ENCODE results near the gene APLN.

Gene APLN, protein sequence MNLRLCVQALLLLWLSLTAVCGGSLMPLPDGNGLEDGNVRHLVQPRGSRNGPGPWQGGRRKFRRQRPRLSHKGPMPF

GRCh38 chrX:129654652-129655546, at the start of gene APLN:
Gene APLN, minus strand, starts transcription at chrX:129654956. Its CDS starts 326 bp downstream, at chrX:129654630.
- TF ChIP-seq, protein P1, sequence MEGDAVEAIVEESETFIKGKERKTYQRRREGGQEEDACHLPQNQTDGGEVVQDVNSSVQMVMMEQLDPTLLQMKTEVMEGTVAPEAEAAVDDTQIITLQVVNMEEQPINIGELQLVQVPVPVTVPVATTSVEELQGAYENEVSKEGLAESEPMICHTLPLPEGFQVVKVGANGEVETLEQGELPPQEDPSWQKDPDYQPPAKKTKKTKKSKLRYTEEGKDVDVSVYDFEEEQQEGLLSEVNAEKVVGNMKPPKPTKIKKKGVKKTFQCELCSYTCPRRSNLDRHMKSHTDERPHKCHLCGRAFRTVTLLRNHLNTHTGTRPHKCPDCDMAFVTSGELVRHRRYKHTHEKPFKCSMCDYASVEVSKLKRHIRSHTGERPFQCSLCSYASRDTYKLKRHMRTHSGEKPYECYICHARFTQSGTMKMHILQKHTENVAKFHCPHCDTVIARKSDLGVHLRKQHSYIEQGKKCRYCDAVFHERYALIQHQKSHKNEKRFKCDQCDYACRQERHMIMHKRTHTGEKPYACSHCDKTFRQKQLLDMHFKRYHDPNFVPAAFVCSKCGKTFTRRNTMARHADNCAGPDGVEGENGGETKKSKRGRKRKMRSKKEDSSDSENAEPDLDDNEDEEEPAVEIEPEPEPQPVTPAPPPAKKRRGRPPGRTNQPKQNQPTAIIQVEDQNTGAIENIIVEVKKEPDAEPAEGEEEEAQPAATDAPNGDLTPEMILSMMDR (IDR thresholded peaks at IDR 0.05) = no peak

- TF ChIP-seq, protein P1 (IDR thresholded peaks at IDR 0.05) = no peak
Observed at GRCh38 chrX:129704491-129704890, 49.7 kb upstream of the APLN start.

DNA sequence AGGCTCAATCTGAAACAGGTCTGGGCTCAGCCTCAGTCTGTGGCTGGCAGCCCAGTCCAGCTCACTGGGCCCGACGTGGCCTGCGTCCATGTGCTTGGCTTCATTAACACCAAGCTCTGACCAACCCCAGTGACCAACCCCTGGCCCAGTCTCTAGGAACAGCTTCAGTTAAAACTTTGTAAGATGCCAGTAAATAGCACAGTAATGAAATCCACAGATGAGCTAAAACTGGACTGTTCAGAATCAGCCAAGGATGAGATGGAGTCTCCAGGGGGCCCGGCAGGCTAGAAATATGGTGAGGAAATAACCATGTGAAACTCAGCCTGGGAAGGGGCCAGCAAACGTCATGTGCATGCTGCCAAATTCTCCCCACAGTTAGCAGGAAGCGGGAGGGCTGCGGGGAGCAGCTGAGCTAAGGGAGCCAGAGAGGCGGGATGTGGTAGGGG, 46.9 kb upstream of the APLN start:
- TF ChIP-seq, protein P1 (IDR thresholded peaks at IDR 0.05) = no peak

- TF ChIP-seq, protein P1 (IDR thresholded peaks at IDR 0.05) = no peak
Observed at GRCh38 chrX:129700536-129700935, 45.8 kb upstream of the APLN start.

- TF ChIP-seq, protein P1 (IDR thresholded peaks at IDR 0.05) = no peak
Observed at GRCh38 chrX:129698150-129698549, 43.4 kb upstream of the APLN start.

- TF ChIP-seq, protein P1 (IDR thresholded peaks at IDR 0.05) = no peak
Observed at GRCh38 chrX:129697204-129697829, 42.6 kb upstream of the APLN start.

GRCh38 chrX:129696463-129697155, 41.9 kb upstream of the APLN start:
- TF ChIP-seq, protein P1 (IDR thresholded peaks at IDR 0.05) = no peak

All from LNCAP (cell line).